ENCODE data around the gene SNAPC5. TPM values are rescaled to one million over a fixed set of nuclear protein-coding genes. Genes with fewer than 3 reads are reported as not detected.
"Not testable (repeated sequence)": the region's sequence is repeated elsewhere in the genome, so short reads cannot be mapped to it uniquely, and the experiment has no call there.

SNAPC5 gene
- total RNA-seq, 1 donor from 2014 or later, result 12.7 TPM

GRCh38 chr15:66472176-66472999 is 25.2 kb downstream of the SNAPC5 start:
- Histone ChIP-seq H3K4me1 (ENCODE audit: insufficient read depth, low read length) (peaks cover 6% of the 10 kb centered on the region), H3K9me3 (ENCODE audit: insufficient read depth, low read depth, low read length) (no peaks in the 10 kb centered on the region), H3K36me3 (ENCODE audit: insufficient read depth, low read length) (no peaks in the 10 kb centered on the region), H3K4me2 (ENCODE audit: low read length) (peak overlapping the region; percentile 7), H3K4me3 (ENCODE audit: insufficient read depth, low read depth, low read length) (no peak overlapping the region), H4K20me1 (ENCODE audit: insufficient read depth, low read length) (peaks cover 11% of the 10 kb centered on the region), H3K79me2 (ENCODE audit: insufficient read depth, low read length) (no peaks in the 10 kb centered on the region), H3K9ac (ENCODE audit: low read length) (no peak overlapping the region), H3K27ac (ENCODE audit: low read depth, low read length) (no peak overlapping the region), H2AFZ (ENCODE audit: low read depth, low read length) (no peak overlapping the region), H3K27me3 (ENCODE audit: insufficient read depth, low read length) (no peaks in the 10 kb centered on the region)
- H3K4me3 Mint-ChIP-seq (ENCODE audit: unreplicated experiment), result peak overlapping the region; percentile 63
- H3K27me3 Mint-ChIP-seq (ENCODE audit: low read depth, unreplicated experiment), result no peaks in the 10 kb centered on the region
- H3K4me1 Mint-ChIP-seq (ENCODE audit: low read depth, unreplicated experiment), result peaks cover 30% of the 10 kb centered on the region
- H3K9me3 Mint-ChIP-seq (ENCODE audit: unreplicated experiment), result no peaks in the 10 kb centered on the region
- peak overlapping the region; percentile 93 for H3K27ac Mint-ChIP-seq (ENCODE audit: unreplicated experiment)
- DNase-seq (ENCODE audit: low read depth) (peak; percentile 26), FAIRE-seq (no peak)
- TF ChIP-seq, protein P1, sequence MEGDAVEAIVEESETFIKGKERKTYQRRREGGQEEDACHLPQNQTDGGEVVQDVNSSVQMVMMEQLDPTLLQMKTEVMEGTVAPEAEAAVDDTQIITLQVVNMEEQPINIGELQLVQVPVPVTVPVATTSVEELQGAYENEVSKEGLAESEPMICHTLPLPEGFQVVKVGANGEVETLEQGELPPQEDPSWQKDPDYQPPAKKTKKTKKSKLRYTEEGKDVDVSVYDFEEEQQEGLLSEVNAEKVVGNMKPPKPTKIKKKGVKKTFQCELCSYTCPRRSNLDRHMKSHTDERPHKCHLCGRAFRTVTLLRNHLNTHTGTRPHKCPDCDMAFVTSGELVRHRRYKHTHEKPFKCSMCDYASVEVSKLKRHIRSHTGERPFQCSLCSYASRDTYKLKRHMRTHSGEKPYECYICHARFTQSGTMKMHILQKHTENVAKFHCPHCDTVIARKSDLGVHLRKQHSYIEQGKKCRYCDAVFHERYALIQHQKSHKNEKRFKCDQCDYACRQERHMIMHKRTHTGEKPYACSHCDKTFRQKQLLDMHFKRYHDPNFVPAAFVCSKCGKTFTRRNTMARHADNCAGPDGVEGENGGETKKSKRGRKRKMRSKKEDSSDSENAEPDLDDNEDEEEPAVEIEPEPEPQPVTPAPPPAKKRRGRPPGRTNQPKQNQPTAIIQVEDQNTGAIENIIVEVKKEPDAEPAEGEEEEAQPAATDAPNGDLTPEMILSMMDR (IDR thresholded peaks at IDR 0.05; ENCODE audit: insufficient read depth, low read depth, low read length), result no peak
- TF ChIP-seq EZH2 (IDR thresholded peaks at IDR 0.05; ENCODE audit: insufficient read depth, low read length), result no peak
- peaks cover 4% of the 10 kb centered on the region for H3K36me3 Mint-ChIP-seq (ENCODE audit: low read depth, unreplicated experiment)

GRCh38 chr15:66470825-66471224 is 26.7 kb downstream of the SNAPC5 start:
- H3K9ac ChIP-seq (ENCODE audit: low read length); H3K4me3 Mint-ChIP-seq (ENCODE audit: unreplicated experiment); H2AFZ ChIP-seq (ENCODE audit: low read depth, low read length); H3K9me3 ChIP-seq (ENCODE audit: insufficient read depth, low read depth, low read length); H3K4me3 ChIP-seq (ENCODE audit: insufficient read depth, low read depth, low read length); FAIRE-seq; DNase-seq (ENCODE audit: low read depth); H3K27ac Mint-ChIP-seq (ENCODE audit: unreplicated experiment); H3K27me3 ChIP-seq (ENCODE audit: insufficient read depth, low read length); H3K9me3 Mint-ChIP-seq (ENCODE audit: unreplicated experiment); H3K36me3 Mint-ChIP-seq (ENCODE audit: low read depth, unreplicated experiment); H3K4me1 ChIP-seq (ENCODE audit: insufficient read depth, low read length); H3K27me3 Mint-ChIP-seq (ENCODE audit: low read depth, unreplicated experiment); H3K36me3 ChIP-seq (ENCODE audit: insufficient read depth, low read length); H4K20me1 ChIP-seq (ENCODE audit: insufficient read depth, low read length); H3K4me2 ChIP-seq (ENCODE audit: low read length); H3K27ac ChIP-seq (ENCODE audit: low read depth, low read length); H3K79me2 ChIP-seq (ENCODE audit: insufficient read depth, low read length): not testable (repeated sequence)
- H3K4me1 Mint-ChIP-seq (ENCODE audit: low read depth, unreplicated experiment), result peaks cover 19% of the 10 kb centered on the region

- H3K79me2 ChIP-seq (ENCODE audit: insufficient read depth, low read length); FAIRE-seq; H3K27me3 ChIP-seq (ENCODE audit: insufficient read depth, low read length); H3K9me3 Mint-ChIP-seq (ENCODE audit: unreplicated experiment); H3K4me3 Mint-ChIP-seq (ENCODE audit: unreplicated experiment); H3K4me1 ChIP-seq (ENCODE audit: insufficient read depth, low read length); H4K20me1 ChIP-seq (ENCODE audit: insufficient read depth, low read length); H3K27me3 Mint-ChIP-seq (ENCODE audit: low read depth, unreplicated experiment); H3K9me3 ChIP-seq (ENCODE audit: insufficient read depth, low read depth, low read length); H3K4me3 ChIP-seq (ENCODE audit: insufficient read depth, low read depth, low read length); H3K9ac ChIP-seq (ENCODE audit: low read length); H2AFZ ChIP-seq (ENCODE audit: low read depth, low read length); H3K27ac ChIP-seq (ENCODE audit: low read depth, low read length); H3K27ac Mint-ChIP-seq (ENCODE audit: unreplicated experiment); H3K4me1 Mint-ChIP-seq (ENCODE audit: low read depth, unreplicated experiment); H3K36me3 ChIP-seq (ENCODE audit: insufficient read depth, low read length); DNase-seq (ENCODE audit: low read depth); H3K4me2 ChIP-seq (ENCODE audit: low read length): not testable (repeated sequence)
- H3K36me3 Mint-ChIP-seq (ENCODE audit: low read depth, unreplicated experiment), result peaks cover 14% of the 10 kb centered on the region
Measured at GRCh38 chr15:66467162-66468040, 30.2 kb downstream of the SNAPC5 start.

GRCh38 chr15:66465294-66465693 is 32.3 kb downstream of the SNAPC5 start:
- not testable (repeated sequence) for H3K27ac Mint-ChIP-seq (ENCODE audit: unreplicated experiment); H3K4me3 Mint-ChIP-seq (ENCODE audit: unreplicated experiment); H3K36me3 ChIP-seq (ENCODE audit: insufficient read depth, low read length); H3K27me3 Mint-ChIP-seq (ENCODE audit: low read depth, unreplicated experiment); H3K27me3 ChIP-seq (ENCODE audit: insufficient read depth, low read length); FAIRE-seq; H3K9me3 ChIP-seq (ENCODE audit: insufficient read depth, low read depth, low read length); H3K4me2 ChIP-seq (ENCODE audit: low read length); H3K9me3 Mint-ChIP-seq (ENCODE audit: unreplicated experiment); H3K9ac ChIP-seq (ENCODE audit: low read length); H3K27ac ChIP-seq (ENCODE audit: low read depth, low read length); H3K4me1 ChIP-seq (ENCODE audit: insufficient read depth, low read length); H2AFZ ChIP-seq (ENCODE audit: low read depth, low read length); H4K20me1 ChIP-seq (ENCODE audit: insufficient read depth, low read length); H3K4me3 ChIP-seq (ENCODE audit: insufficient read depth, low read depth, low read length); H3K79me2 ChIP-seq (ENCODE audit: insufficient read depth, low read length); DNase-seq (ENCODE audit: low read depth)
- H3K4me1 Mint-ChIP-seq (ENCODE audit: low read depth, unreplicated experiment), result peaks cover 11% of the 10 kb centered on the region
- H3K36me3 Mint-ChIP-seq (ENCODE audit: low read depth, unreplicated experiment), result peaks cover 17% of the 10 kb centered on the region
